HepG2 (cell line): Measurements from ENCODE around the gene DNAJC1. TPM values are rescaled to one million over a fixed set of nuclear protein-coding genes. Genes with fewer than 3 reads are reported as not detected.

Experiments
- ATAC-seq: fragments of 200-7000 bp; cut with Tn5 transposase; 3 replicates; pipeline ENCODE4 v1.9.1; 2020; ENCODE audit warnings: mild to moderate bottlenecking, moderate library complexity
- BruUV-seq: library from RNA; stranded (reverse); fragments of 400-500 nt; replicated peaks from 2 replicates; lab custom pipeline; 2021; lab: Mats Ljungman, UMichigan
- CTCF ChIA-PET: fragments of 300-600 bp; formaldehyde crosslinking; extraction: SDS; loops from one replicate; lab custom pipeline; 2021; ENCODE audit warnings: low total read pairs, inconsistent platforms, low intra/inter-chr PET ratio; lab: Yijun Ruan, JAX
- POLR2A ChIA-PET: fragments of 350-600 bp; sonication (Branson Sonifier 250); formaldehyde crosslinking; loops from one replicate; lab custom pipeline; 2020; ENCODE audit warnings: antibody characterized with exemption, inconsistent platforms; lab: Yijun Ruan, JAX
- DNase-seq: peaks from one replicate; pipeline ENCODE4 v3.0.0-alpha.2; 2015; ENCODE audit warnings: low spot score
- FAIRE-seq: peaks from 3 replicates; lab custom pipeline; 2011; peaks lifted over from hg19 to GRCh38; lab: Jason Lieb, UNC
- H2AFZ ChIP-seq: one replicate; pipeline ENCODE4 v1.6.1; 2011; ENCODE audit warnings: low read length, inconsistent platforms
- H3K27ac ChIP-seq: fragments of 300-600 bp; 3 replicates; pipeline ENCODE4 v1.8.0; 2011; ENCODE audit warnings: mixed run types, mild to moderate bottlenecking, mixed read lengths, low read length, inconsistent platforms; ENCODE audit not compliant: insufficient read depth; ENCODE audit errors: extremely low read length
- H3K27me3 ChIP-seq, 2 experiments: fragments of 200-600 bp in 1 of 2; 2 replicates in 1 of 2; 3 replicates in 1 of 2; pipeline versions ENCODE4 v1.6.0 to v1.8.0; 2011; ENCODE audit warnings: low read length in 2 of 2, mild to moderate bottlenecking in 2 of 2, moderate library complexity in 2 of 2, inconsistent platforms in 1 of 2; ENCODE audit not compliant: insufficient read depth in 2 of 2, control insufficient read depth in 1 of 2
- H3K36me3 ChIP-seq, 2 experiments: fragments of 200-600 bp in 1 of 2; replicated peaks in 1 of 2; 2 replicates in 1 of 2; 3 replicates in 1 of 2; pipeline versions ENCODE4 v1.5.1 to v1.8.0; 2011; ENCODE audit warnings: low read length in 2 of 2, inconsistent platforms in 1 of 2; ENCODE audit not compliant: insufficient read depth in 2 of 2, control insufficient read depth in 1 of 2
- H3K4me1 ChIP-seq: 2 replicates; pipeline ENCODE4 v1.5.1; 2012; ENCODE audit warnings: low read length, inconsistent platforms; ENCODE audit not compliant: insufficient read depth
- H3K4me2 ChIP-seq: 2 replicates; pipeline ENCODE4 v1.6.0; 2011; ENCODE audit warnings: low read depth, low read length, inconsistent platforms
- H3K4me3 ChIP-seq, 3 experiments: fragments of 200-600 bp in 1 of 3; sonication (generic), shearing (Covaris generic) in 1 of 3; replicated peaks in 1 of 3; 2 replicates each; pipeline ENCODE4 v1.5.1; 2011 to 2016; ENCODE audit warnings: low read length in 3 of 3, inconsistent platforms in 2 of 3, low read depth in 2 of 3, mild to moderate bottlenecking in 2 of 3, control low read depth in 1 of 3, mixed read lengths in 1 of 3; ENCODE audit not compliant: insufficient read depth in 1 of 3
- H3K79me2 ChIP-seq: one replicate; pipeline ENCODE4 v1.6.1; 2011; ENCODE audit warnings: low read length, inconsistent platforms; ENCODE audit not compliant: insufficient read depth
- H3K9ac ChIP-seq: 2 replicates; pipeline ENCODE4 v1.6.0; 2011; ENCODE audit warnings: mild to moderate bottlenecking, low read depth, low read length, inconsistent platforms; ENCODE audit not compliant: insufficient read depth
- H3K9me3 ChIP-seq: 2 replicates; pipeline ENCODE4 v1.5.1; 2012; ENCODE audit warnings: mild to moderate bottlenecking, low read length
- H4K20me1 ChIP-seq: 2 replicates; pipeline ENCODE4 v1.6.0; 2011; ENCODE audit warnings: inconsistent platforms, mild to moderate bottlenecking, low read length, moderate library complexity; ENCODE audit not compliant: insufficient read depth
- ATAD3A ChIP-seq: sonication (generic); formaldehyde crosslinking; IDR thresholded peaks from 2 replicates; pipeline ENCODE4 v1.4.0; 2020; ENCODE audit warnings: missing genetic modification reagents
- MIXL1 ChIP-seq: IDR thresholded peaks from 2 replicates; pipeline ENCODE4 v1.6.1; 2016
- NBN ChIP-seq: fragments of 450-650 bp; conservative IDR thresholded peaks from 2 replicates; pipeline ENCODE4 v1.6.1; 2017
- PPARG ChIP-seq: conservative IDR thresholded peaks from 2 replicates; pipeline ENCODE4 v1.6.1; 2016; ENCODE audit warnings: missing biosample characterization, missing genetic modification reagents
- PRDM10 ChIP-seq: sonication (generic); formaldehyde crosslinking; IDR thresholded peaks from 2 replicates; pipeline ENCODE4 v1.4.0; 2020; ENCODE audit warnings: low read depth, missing genetic modification reagents
- SMAD9 ChIP-seq: sonication (generic); formaldehyde crosslinking; IDR thresholded peaks from 2 replicates; pipeline ENCODE4 v1.5.1; 2020; ENCODE audit warnings: mild to moderate bottlenecking, missing genetic modification reagents
- SMC3 ChIP-seq: IDR thresholded peaks from 2 replicates; pipeline ENCODE4 v1.6.1; 2011; ENCODE audit warnings: low read length, improper control_type of control experiment
- TCF7 ChIP-seq: sonication (generic); IDR thresholded peaks from 2 replicates; pipeline ENCODE4 v1.6.1; 2016; ENCODE audit warnings: antibody characterized with exemption, low read depth
- ZZZ3 ChIP-seq: sonication (generic); formaldehyde crosslinking; IDR thresholded peaks from 2 replicates; pipeline ENCODE4 v1.4.0; 2020; ENCODE audit warnings: missing genetic modification reagents, mild to moderate bottlenecking, borderline replicate concordance
- WGBS: methylation state at CpG from one replicate; pipeline ENCODE4 v1.1.6; 2017; ENCODE audit warnings: low lambda C conversion rate; 5-methylcytosine and 5-hydroxymethylcytosine counted together
- in situ Hi-C: cut with HindIII; loops from 2 replicates; pipeline ENCODE4 v1.10.0; 2017; ENCODE audit warnings: low pct_unique_long_range_greater_than_20kb; ENCODE audit not compliant: extremely low pct_ligation_motif_present
- intact Hi-C: fragments of 100-400 bp; cut with micrococcal nuclease; formaldehyde crosslinking; loops from one replicate; pipeline ENCODE4 v1.10.0; 2022; ENCODE audit not compliant: unreplicated experiment
- polyA plus RNA-seq, 8 experiments: library from polyadenylated mRNA; depleted of rRNA in 3 of 8; stranded (reverse) in 7 of 8; unstranded in 1 of 8; fragments of >200 nt; fragmentation: Illumina TruSeq in 4 of 8; extraction: Trizol in 4 of 8; gene quantifications; 2 replicates each; pipeline versions ENCODE4 v1.2.1 to v1.2.3, GENCODE V29; 2011 to 2016; ENCODE audit warnings: low read depth in 4 of 8, missing spikeins in 1 of 8, mixed read lengths in 1 of 8; ENCODE audit not compliant: insufficient read depth in 1 of 8
- total RNA-seq, 5 experiments: library from RNA; depleted of rRNA; stranded (reverse); fragments of >200 nt; fragmentation: Illumina TruSeq; extraction: Trizol; gene quantifications; 2 replicates each; pipeline ENCODE4 v1.2.3, GENCODE V29; 2016; ENCODE audit warnings: low read depth in 1 of 5
- TF ChIP-seq, protein P1 (sequence below): sonication (generic); formaldehyde crosslinking; IDR thresholded peaks from 2 replicates; pipeline ENCODE4 v1.4.0; 2020; ENCODE audit warnings: missing genetic modification reagents; ENCODE audit errors: not compliant biosample characterization
- TF ChIP-seq, protein P2 (sequence below): sonication (generic); formaldehyde crosslinking; IDR thresholded peaks from 2 replicates; pipeline ENCODE4 v1.5.0; 2020; ENCODE audit warnings: mild to moderate bottlenecking, missing genetic modification reagents, moderate library complexity
- TF ChIP-seq, protein P3 (sequence below): sonication (generic); formaldehyde crosslinking; IDR thresholded peaks from 2 replicates; pipeline ENCODE4 v1.4.0; 2020; ENCODE audit warnings: mild to moderate bottlenecking, missing genetic modification reagents
- TF ChIP-seq, protein P4 (sequence below): sonication (generic); formaldehyde crosslinking; IDR thresholded peaks from 2 replicates; pipeline ENCODE4 v1.8.0; 2022; ENCODE audit warnings: mild to moderate bottlenecking, missing genetic modification reagents, moderate library complexity

The DNAJC1 gene
- total and polyA plus RNA-seq, 2 of the 13 experiments (the other 11 are each of a cell fraction or from before 2014, with no cell fraction given): 9.9 to 16.6 TPM

DNA sequence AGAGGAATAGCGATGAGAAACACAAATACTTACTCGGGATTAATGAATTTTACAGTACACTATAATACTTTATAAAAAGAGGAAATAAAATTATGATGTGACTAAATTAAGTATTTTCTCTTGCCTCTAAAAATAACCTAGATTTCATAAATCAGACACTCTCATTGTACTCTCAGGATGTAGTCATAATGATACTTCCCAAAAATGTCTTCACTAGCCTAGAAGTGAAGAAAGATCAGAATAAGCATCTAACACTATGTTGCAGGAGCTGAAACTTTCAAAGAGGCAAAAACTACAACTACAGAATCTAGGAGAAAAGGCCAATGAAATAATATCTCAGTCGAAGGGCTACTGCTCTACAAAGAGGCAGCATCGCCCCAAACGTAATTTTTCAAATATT, 49.4 kb downstream of the DNAJC1 start (continued):
- TF ChIP-seq, protein P1, sequence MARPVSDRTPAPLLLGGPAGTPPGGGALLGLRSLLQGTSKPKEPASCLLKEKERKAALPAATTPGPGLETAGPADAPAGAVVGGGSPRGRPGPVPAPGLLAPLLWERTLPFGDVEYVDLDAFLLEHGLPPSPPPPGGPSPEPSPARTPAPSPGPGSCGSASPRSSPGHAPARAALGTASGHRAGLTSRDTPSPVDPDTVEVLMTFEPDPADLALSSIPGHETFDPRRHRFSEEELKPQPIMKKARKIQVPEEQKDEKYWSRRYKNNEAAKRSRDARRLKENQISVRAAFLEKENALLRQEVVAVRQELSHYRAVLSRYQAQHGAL: no peak

GRCh38 chr10:21953585-21954057, 49.9 kb downstream of the DNAJC1 start:
- POLR2A ChIA-PET: interaction anchor here (0.6 to 1.1 kb wide), 3 partner anchors 457 to 838 kb away, joined by 3 read pairs; no protein-coding TSS in a partner anchor
- TF ChIP-seq, protein P2, sequence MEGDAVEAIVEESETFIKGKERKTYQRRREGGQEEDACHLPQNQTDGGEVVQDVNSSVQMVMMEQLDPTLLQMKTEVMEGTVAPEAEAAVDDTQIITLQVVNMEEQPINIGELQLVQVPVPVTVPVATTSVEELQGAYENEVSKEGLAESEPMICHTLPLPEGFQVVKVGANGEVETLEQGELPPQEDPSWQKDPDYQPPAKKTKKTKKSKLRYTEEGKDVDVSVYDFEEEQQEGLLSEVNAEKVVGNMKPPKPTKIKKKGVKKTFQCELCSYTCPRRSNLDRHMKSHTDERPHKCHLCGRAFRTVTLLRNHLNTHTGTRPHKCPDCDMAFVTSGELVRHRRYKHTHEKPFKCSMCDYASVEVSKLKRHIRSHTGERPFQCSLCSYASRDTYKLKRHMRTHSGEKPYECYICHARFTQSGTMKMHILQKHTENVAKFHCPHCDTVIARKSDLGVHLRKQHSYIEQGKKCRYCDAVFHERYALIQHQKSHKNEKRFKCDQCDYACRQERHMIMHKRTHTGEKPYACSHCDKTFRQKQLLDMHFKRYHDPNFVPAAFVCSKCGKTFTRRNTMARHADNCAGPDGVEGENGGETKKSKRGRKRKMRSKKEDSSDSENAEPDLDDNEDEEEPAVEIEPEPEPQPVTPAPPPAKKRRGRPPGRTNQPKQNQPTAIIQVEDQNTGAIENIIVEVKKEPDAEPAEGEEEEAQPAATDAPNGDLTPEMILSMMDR (CRISPR knock-in tag): peak; percentile 35; the same call in 1 of the 2 replicates
- TF ChIP-seq, protein P3, sequence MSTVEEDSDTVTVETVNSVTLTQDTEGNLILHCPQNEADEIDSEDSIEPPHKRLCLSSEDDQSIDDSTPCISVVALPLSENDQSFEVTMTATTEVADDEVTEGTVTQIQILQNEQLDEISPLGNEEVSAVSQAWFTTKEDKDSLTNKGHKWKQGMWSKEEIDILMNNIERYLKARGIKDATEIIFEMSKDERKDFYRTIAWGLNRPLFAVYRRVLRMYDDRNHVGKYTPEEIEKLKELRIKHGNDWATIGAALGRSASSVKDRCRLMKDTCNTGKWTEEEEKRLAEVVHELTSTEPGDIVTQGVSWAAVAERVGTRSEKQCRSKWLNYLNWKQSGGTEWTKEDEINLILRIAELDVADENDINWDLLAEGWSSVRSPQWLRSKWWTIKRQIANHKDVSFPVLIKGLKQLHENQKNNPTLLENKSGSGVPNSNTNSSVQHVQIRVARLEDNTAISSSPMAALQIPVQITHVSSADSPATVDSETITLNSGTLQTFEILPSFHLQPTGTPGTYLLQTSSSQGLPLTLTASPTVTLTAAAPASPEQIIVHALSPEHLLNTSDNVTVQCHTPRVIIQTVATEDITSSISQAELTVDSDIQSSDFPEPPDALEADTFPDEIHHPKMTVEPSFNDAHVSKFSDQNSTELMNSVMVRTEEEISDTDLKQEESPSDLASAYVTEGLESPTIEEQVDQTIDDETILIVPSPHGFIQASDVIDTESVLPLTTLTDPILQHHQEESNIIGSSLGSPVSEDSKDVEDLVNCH: no peak
- no peak for TF ChIP-seq PPARG (CRISPR knock-in tag)
- TF ChIP-seq MIXL1: no peak
- TF ChIP-seq ATAD3A (CRISPR knock-in tag): no peak
- no peak for TF ChIP-seq PRDM10 (CRISPR knock-in tag)
- TF ChIP-seq, protein P4, sequence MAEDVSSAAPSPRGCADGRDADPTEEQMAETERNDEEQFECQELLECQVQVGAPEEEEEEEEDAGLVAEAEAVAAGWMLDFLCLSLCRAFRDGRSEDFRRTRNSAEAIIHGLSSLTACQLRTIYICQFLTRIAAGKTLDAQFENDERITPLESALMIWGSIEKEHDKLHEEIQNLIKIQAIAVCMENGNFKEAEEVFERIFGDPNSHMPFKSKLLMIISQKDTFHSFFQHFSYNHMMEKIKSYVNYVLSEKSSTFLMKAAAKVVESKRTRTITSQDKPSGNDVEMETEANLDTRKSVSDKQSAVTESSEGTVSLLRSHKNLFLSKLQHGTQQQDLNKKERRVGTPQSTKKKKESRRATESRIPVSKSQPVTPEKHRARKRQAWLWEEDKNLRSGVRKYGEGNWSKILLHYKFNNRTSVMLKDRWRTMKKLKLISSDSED (CRISPR knock-in tag): no peak
- no peak for TF ChIP-seq SMAD9 (CRISPR knock-in tag)
- TF ChIP-seq TCF7: no peak
- TF ChIP-seq SMC3: peak; percentile 17; the same call in 1 of the 2 replicates
- no peak for TF ChIP-seq ZZZ3 (CRISPR knock-in tag)
- no peak for TF ChIP-seq NBN

More at GRCh38 chr10:21953585-21954057, 49.9 kb downstream of the DNAJC1 start:
- Histone ChIP-seq H3K9ac (no peak overlapping the region), H3K27me3 (no peaks in the 10 kb centered on the region), H3K9me3 (no peaks in the 10 kb centered on the region), H3K36me3 (no peaks in the 10 kb centered on the region), H3K4me1 (no peaks in the 10 kb centered on the region), H4K20me1 (no peaks in the 10 kb centered on the region), H3K4me2 (no peak overlapping the region), H3K79me2 (no peaks in the 10 kb centered on the region), H3K4me3 (no peak overlapping the region), H3K27ac (no peak overlapping the region), H2AFZ (no peak overlapping the region)
- intact Hi-C loops (loop anchor here (1.0 to 5.0 kb wide), 3 partner anchors 221 to 675 kb away; no protein-coding TSS in a partner anchor), in situ Hi-C loops (loop anchor here (10.0 kb wide), 1 partner anchor 459 kb away; no protein-coding TSS in a partner anchor)
- CTCF ChIA-PET: interaction anchor here (0.6 kb wide), 1 partner anchor 712 kb away, joined by 3 read pairs; no protein-coding TSS in a partner anchor
- FAIRE-seq: no peak
- ATAC-seq: no peak; the same call in 2 of the 3 replicates
- DNase-seq: peak; percentile 36
- WGBS: 38% methylated on average over 1 of the region's 1 CpG
- BruUV-seq: no TSS peak
